ENCODE results near the gene CCDC78.

DNA sequence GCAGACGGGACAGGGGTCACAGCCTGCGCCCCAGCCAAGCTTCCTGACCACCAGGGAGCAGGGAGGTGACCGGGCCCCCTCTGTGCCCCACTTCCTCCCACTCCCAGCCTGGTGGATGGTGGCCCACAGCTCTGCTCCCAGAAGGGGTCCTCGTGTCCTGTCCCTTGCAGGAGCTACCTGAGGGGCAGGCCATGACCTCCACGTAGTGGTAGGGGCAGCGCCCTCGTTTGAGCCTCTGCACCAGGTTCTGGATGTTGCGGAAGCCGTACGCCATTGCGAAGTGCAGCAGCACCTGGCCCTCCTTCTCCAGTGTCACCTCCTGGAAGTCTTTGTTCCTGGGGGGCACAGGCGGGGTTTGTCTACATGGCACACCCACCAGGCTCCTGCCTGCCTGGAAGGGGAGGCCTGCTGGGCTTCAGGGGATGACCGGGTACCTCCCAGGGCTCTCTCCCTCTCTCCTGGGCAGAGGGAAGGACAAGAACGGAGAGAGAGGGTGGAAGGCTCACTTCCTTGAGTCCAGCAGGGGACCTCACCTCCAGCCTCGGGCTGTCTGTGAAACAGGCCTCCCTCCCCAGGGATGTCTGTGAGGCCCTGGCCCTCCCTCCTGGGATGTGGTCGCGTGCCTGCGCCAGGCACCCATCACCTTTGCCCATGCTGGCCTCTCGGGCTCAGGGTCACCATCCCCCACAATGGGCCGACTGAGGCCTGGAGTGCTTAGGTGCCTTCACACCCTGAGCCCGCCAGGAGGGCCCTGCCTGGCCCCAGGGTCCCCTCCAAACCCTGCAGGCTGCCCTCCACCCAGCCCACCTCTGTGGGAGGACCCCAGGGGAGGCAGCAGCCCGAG lies 4.6 kb upstream of the CCDC78 start:
- no peak for TF ChIP-seq CTCF (IDR thresholded peaks at IDR 0.05; ENCODE audit: poor library complexity, severe bottlenecking)
- no peak for TF ChIP-seq EP300 (conservative IDR thresholded peaks at IDR 0.05; ENCODE audit: poor library complexity, severe bottlenecking)
- no peak for TF ChIP-seq RAD21 (conservative IDR thresholded peaks at IDR 0.05)
- no peak for TF ChIP-seq POLR2AphosphoS5 (IDR thresholded peaks at IDR 0.05)
- TF ChIP-seq EZH2 (IDR thresholded peaks at IDR 0.05; ENCODE audit: borderline replicate concordance, insufficient read depth, low read length, poor library complexity, severe bottlenecking), result no peak
- TF ChIP-seq REST (IDR thresholded peaks at IDR 0.05; ENCODE audit: borderline replicate concordance), result no peak

Data from neural cell (in vitro differentiated cells).